Activated CD4-positive, alpha-beta T cell treated with anti-CD3 and anti-CD28 coated beads for 4 hours (primary cell): ENCODE measurements around the gene PARP8.
A peak's percentile ranks its signal among the peaks of the same experiment; 100 is the strongest.
"Not testable (repeated sequence)": the region's sequence is repeated elsewhere in the genome, so short reads cannot be mapped to it uniquely, and the experiment has no call there.

Experiments used
- DNase-seq, 2 donors: peaks; one replicate each; pipeline ENCODE4 v3.0.0-alpha.2; 2020

Gene PARP8

GRCh38 chr5:50666261-50667022 lies at the start of gene PARP8:
PARP8 (plus strand) TSS chr5:50666637; CDS start chr5:50667096, 459 bp downstream.
- peak; percentile 40 to 44 for DNase-seq

DNA sequence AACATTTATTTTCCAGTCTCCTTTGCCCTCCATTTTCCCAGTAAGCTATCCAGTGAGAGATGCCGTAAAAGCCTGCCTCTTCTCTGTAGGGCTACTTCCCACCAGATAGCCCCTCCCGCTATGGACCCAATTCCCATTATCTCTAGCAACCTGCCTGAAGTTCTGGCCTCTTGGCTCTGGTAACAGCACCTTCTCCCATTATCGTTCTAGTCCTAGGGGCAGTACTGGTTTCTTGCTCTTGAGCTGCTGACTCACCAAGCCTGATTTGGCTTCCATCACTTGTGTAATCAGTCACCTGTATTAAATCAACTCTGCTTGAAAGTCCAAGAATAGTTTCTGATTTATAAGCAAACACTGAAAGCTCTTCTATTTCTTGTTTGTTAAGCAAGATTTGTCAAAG lies 42.8 kb upstream of the PARP8 start:
- no peak for DNase-seq

- peak; percentile 7 to 8 for DNase-seq
These were observed 31.6 kb upstream of the PARP8 start for GRCh38 chr5:50634866-50635265.

DNA sequence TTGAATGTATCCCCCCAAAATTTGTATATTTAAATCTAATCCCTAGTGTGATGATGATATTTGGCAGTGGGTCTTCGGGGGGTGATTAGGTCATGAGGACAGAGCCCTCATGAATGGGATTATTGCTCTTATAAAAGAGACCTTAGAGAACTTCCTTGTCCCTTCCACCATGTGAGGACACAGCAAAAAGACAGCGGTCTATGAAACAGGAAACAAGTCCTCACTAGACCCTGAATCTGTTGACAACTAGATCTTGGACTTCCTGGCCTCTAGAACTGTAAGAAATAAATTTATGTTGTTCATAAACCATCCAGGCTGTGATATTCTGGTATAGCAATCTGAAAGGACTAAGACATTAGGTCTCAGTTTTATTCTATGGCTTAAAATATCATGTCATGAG lies 28.9 kb upstream of the PARP8 start:
- not testable (repeated sequence) for DNase-seq

DNA sequence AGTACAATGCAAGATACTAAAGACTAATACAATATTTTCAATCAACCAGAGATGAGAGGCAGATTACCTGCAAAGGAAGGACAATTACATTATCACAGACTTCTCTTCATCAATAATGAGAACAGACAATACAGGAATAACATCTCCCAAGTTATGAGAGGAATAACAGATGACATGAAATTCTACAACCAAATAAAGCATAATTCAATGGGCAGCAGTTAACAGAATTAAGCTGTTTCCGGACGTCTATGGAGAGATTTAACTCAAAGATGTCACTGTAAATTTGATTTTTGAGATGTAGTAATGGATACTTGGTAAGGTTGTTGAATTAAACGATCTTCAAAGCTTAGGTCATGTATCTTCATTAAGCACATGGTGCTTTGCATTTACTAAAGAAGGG lies 19.8 kb upstream of the PARP8 start:
- no peak for DNase-seq

DNA sequence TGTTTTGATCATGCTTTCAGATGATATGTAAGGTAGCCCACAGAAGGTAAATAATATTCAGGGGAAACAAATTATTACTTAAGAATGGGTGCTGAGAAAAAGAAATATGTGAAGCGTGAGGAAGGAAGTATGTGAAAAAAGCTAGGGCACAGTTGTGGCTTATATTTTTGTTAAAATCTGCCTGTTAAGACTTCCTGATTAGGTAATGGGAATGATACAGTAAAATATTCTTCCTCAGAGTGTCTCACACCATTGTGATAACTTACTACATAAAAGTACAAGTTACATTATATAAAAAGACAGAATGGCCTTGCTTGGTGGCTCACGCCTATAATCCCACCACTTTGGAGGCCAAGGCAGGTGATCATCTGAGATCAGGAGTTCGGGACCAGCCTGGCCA lies 18.7 kb upstream of the PARP8 start:
- DNase-seq: no peak

DNA sequence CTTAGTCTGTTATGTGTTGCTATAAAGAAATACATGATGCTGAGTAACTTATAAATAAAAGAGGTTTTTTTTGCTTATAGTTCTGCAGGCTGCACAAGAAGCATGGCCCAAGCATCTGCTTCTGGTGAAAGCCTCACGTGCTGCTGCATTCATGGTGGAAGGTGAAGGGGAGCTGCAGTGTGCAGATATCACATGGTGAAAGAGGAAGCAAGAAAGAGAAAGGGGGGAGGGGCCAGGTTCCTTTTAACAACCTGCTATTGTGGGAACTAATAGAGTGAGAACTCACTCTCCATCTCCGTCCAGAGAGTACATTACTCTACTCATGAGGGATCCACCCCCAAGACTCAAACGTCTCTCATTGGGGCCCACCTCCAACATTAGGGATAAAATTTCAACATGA lies 12.5 kb upstream of the PARP8 start:
- DNase-seq: no peak

DNA sequence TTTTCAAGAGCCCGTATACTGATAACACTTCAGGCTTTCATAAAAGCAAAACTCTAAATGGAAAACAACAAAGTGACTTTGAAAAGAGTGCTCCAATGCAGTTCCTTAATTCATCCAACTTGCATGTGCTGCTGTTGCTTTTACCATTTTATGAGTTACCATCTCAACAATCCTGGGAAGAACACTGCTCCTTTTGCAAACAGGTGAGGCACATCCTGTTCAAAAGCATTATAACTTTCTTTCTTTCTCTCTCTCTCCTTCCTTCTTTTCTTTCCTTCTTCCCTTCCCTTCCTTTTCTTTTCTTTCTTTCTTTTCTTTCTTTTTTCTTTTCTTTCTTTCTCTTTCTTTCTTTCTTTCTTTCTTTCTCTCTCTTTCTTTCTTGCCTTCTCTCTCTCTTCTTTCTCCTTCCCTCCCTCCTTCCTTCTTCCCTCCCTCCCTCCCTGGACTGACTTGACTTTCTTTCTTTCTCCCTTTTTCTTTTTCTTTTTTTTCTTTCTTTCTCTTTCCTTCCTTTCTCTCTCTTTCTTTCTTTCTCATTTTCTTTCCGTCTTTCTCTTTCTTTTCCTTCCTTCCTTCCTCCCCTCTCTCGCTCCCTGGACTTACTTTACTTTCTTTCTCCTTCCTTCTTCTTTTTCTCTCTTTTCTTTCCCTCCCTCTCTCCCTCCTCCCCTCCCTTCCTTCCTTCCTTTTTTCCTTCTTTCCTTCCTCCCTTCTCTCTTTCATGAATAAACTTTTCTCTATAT lies 11.2 kb upstream of the PARP8 start:
- DNase-seq: no peak

GRCh38 chr5:50655810-50656205 lies 10.6 kb upstream of the PARP8 start:
- no peak for DNase-seq

GRCh38 chr5:50657044-50657443 lies 9.4 kb upstream of the PARP8 start:
- DNase-seq: no peak

- DNase-seq: no peak
These were observed 8.2 kb upstream of the PARP8 start for GRCh38 chr5:50658246-50658645.

DNA sequence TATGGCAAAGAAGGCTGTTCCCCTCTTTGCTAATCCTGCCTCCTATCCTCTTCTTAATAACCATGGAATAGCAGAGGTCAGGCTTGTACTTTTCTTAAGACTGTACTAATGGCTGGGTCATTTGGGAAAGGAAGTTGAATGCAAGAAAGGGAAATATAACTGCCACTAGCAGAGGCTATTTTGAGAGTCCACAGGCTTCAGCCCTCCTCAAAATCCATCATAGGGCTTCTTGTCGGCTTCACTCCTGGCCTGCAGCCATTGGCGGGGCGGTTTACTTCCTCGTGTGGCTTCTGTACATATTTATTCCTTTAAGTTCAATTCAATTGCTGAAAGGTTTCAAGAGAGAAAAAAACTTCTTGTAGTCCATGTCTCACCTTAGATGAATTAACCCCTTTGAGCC lies 2.8 kb upstream of the PARP8 start:
- DNase-seq: no peak

- no peak for DNase-seq
These were observed 1.3 kb upstream of the PARP8 start for GRCh38 chr5:50665091-50665490.

DNA sequence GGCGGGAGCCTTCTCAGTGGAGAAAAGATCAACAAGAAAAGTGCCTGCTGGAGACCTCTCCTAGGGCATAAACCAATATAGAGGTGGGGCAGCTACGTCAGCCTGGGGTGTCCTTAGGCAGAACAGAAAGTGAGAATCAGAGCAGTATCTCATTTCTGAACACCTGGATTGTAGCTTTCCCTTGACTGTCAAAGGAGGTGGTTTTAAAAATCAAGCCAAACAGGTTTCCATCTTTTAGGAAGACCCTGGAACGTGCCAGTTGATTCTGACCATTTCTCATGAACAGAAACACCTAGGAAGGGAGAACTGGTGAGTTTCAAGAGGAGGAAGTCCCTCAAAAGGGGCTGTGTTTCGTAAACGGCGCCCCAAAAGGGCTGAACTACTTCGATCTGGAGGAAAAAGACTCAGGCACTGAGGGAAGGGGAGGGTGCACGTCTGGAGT lies 655 bp upstream of the PARP8 start:
- DNase-seq: peak; percentile 33 to 42

- peak in 1 of 2 donors; percentile 47 for DNase-seq
These were observed 701 bp downstream of the PARP8 start for GRCh38 chr5:50667023-50667652.

- DNase-seq: peak; percentile 87
These were observed 1.5 kb downstream of the PARP8 start for GRCh38 chr5:50667653-50668595.

- not testable (repeated sequence) for DNase-seq
These were observed 2.2 kb downstream of the PARP8 start for GRCh38 chr5:50668636-50669035.

DNA sequence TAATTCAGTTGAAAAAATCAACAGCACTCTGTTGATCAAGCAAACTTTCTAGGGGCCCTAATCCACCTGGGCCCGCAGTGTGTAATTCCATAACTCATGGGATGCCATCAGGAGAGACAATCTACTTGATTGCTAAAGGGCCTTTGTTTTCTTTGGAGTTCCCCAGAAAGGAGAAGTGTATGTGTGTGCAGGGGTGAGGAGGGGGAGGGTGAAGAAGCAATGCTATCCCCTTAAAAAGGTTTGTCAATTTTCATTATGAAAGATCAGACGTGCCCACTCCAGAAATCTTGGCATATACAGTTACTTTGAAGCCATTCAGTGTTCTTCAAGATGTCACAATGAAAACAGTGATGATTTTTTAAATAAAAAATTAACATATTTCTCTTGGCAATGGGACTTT lies 6.2 kb downstream of the PARP8 start:
- no peak for DNase-seq

DNA sequence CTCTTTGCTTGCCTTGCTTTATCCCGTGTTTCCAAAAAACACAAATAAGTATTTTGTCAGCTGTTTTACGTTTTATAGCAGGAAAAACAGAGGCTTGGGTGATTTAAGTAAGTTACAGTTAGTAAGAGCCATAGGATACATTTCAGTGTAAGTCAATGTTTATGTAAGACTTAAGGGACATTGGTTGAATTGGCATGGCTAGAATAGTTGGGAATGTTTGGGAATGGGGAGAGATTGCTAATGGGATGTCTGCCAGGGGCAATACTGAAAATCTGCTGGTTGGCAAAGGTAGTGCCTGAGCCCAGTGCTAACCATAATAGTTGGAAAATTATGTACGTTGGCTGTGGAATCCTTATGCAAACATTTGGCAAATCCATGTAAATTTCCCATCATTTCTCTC lies 7.0 kb downstream of the PARP8 start:
- not testable (repeated sequence) for DNase-seq

DNA sequence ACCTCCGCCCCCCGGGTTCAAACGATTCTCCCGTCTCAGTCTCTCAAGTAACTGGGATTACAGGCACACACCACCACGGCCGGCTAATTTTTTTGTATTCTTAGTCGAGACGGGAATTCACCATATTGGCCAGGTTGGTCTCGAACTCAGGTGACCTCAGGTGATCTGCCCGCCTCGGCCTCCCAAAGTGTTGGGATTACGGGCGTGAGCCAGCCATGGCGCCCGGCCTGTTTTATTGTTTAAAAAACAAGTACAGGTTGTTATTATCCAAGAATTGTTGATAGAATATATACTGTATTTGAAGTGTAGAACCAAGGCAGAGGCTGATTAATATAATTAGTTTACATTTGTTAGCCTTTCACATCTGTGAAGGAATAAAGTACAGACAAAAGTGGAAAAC lies 8.9 kb downstream of the PARP8 start:
- no peak for DNase-seq

GRCh38 chr5:50679554-50679953 lies 13.1 kb downstream of the PARP8 start:
- not testable (repeated sequence) for DNase-seq

GRCh38 chr5:50684721-50685120 lies 18.3 kb downstream of the PARP8 start:
- DNase-seq: no peak

DNA sequence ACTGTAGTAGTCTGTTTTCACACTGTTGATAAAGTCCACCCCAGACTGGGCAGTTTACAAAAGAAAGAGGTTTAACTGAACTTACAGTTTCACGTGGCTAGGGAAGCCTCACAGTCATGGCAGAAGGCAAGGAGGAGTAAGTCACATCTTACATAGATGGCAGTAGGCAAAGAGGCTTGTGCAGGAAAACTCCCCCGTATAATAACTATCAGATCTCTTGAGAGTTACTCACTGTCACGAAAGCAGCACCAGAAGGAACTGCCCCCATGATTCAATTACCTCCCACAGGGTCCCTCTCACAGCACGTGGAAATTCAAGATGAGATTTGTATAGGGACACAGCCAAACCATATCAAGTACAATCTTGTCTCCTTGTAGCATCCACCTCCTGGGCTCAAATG lies 21.1 kb downstream of the PARP8 start:
- no peak for DNase-seq
